ENCODE results near the gene LEP. TPM values are rescaled to one million over a fixed set of nuclear protein-coding genes. Genes with fewer than 3 reads are reported as not detected.
A peak's percentile ranks its signal among the peaks of the same experiment; 100 is the strongest.

Gene LEP
- total and polyA plus RNA-seq, 5 donors: 0.15 to 4.8 (median 0.76) TPM; not detected in 1

- no peak for ATAC-seq
- H3K9me3 ChIP-seq (ENCODE audit: control insufficient read depth, low read length): no peaks in the 10 kb centered on the region
- H3K27ac ChIP-seq (ENCODE audit: low read length): no peak overlapping the region
- no peaks in the 10 kb centered on the region for H3K4me1 ChIP-seq (ENCODE audit: control insufficient read depth, insufficient read depth, low read length)
- WGBS: 46% methylated on average over 8 of the region's 8 CpGs
- no peaks in the 10 kb centered on the region for H3K27me3 ChIP-seq (ENCODE audit: control insufficient read depth, insufficient read depth)
- intact Hi-C loops (cut with DNase I): no loop called here
- DNase-seq: no peak
- no peak overlapping the region for H3K4me3 ChIP-seq (ENCODE audit: low read length)
Measured at GRCh38 chr7:128203710-128204214, 37.3 kb upstream of the LEP start.

- intact Hi-C loops (cut with DNase I): no loop called here
- H3K4me3 ChIP-seq (ENCODE audit: low read length): no peak overlapping the region
- 69% methylated on average over 5 of the region's 5 CpGs for WGBS
- H3K9me3 ChIP-seq (ENCODE audit: control insufficient read depth, low read length): no peaks in the 10 kb centered on the region
- H3K27me3 ChIP-seq (ENCODE audit: control insufficient read depth, insufficient read depth): no peaks in the 10 kb centered on the region
- H3K27ac ChIP-seq (ENCODE audit: low read length): no peak overlapping the region
- no peak for ATAC-seq
- DNase-seq: no peak
- no peaks in the 10 kb centered on the region for H3K4me1 ChIP-seq (ENCODE audit: control insufficient read depth, insufficient read depth, low read length)
Measured at GRCh38 chr7:128204455-128204854, 36.6 kb upstream of the LEP start.

- no peak for DNase-seq
- no peaks in the 10 kb centered on the region for H3K27me3 ChIP-seq (ENCODE audit: control insufficient read depth, insufficient read depth)
- H3K27ac ChIP-seq (ENCODE audit: low read length): no peak overlapping the region
- ATAC-seq: no peak
- intact Hi-C loops (cut with DNase I): loop anchor here (5.0 kb wide), 2 partner anchors 68 to 493 kb away; no protein-coding TSS in a partner anchor
- no peaks in the 10 kb centered on the region for H3K4me1 ChIP-seq (ENCODE audit: control insufficient read depth, insufficient read depth, low read length)
- 91% methylated on average over 4 of the region's 4 CpGs for WGBS
- no peaks in the 10 kb centered on the region for H3K9me3 ChIP-seq (ENCODE audit: control insufficient read depth, low read length)
- H3K4me3 ChIP-seq (ENCODE audit: low read length): no peak overlapping the region
Measured at GRCh38 chr7:128205068-128205467, 36.0 kb upstream of the LEP start.

GRCh38 chr7:128206017-128206746 lies 34.9 kb upstream of the LEP start:
- H3K27ac ChIP-seq (ENCODE audit: low read length): no peak overlapping the region
- ATAC-seq (no peak), DNase-seq (no peak)
- no peak overlapping the region for H3K4me3 ChIP-seq (ENCODE audit: low read length)
- H3K9me3 ChIP-seq (ENCODE audit: control insufficient read depth, low read length): no peaks in the 10 kb centered on the region
- no peaks in the 10 kb centered on the region for H3K27me3 ChIP-seq (ENCODE audit: control insufficient read depth, insufficient read depth)
- intact Hi-C loops (cut with DNase I): loop anchor here (5.0 kb wide), 2 partner anchors 69 to 494 kb away; no protein-coding TSS in a partner anchor
- H3K4me1 ChIP-seq (ENCODE audit: control insufficient read depth, insufficient read depth, low read length): no peaks in the 10 kb centered on the region
- 80% methylated on average over 16 of the region's 16 CpGs for WGBS

GRCh38 chr7:128206747-128207500 lies 34.2 kb upstream of the LEP start:
- Histone ChIP-seq H3K4me1 (ENCODE audit: control insufficient read depth, insufficient read depth, low read length) (no peaks in the 10 kb centered on the region), H3K27me3 (ENCODE audit: control insufficient read depth, insufficient read depth) (no peaks in the 10 kb centered on the region), H3K4me3 (ENCODE audit: low read length) (no peak overlapping the region), H3K27ac (ENCODE audit: low read length) (no peak overlapping the region), H3K9me3 (ENCODE audit: control insufficient read depth, low read length) (no peaks in the 10 kb centered on the region)
- intact Hi-C loops (cut with DNase I): loop anchor here (5.0 kb wide), 2 partner anchors 70 to 495 kb away; no protein-coding TSS in a partner anchor
- no peak for DNase-seq
- WGBS: 54% methylated on average over 9 of the region's 9 CpGs
- no peak for ATAC-seq

GRCh38 chr7:128207609-128208008 lies 33.5 kb upstream of the LEP start:
- WGBS: 61% methylated on average over 4 of the region's 4 CpGs
- Histone ChIP-seq H3K27me3 (ENCODE audit: control insufficient read depth, insufficient read depth) (no peaks in the 10 kb centered on the region), H3K9me3 (ENCODE audit: control insufficient read depth, low read length) (no peaks in the 10 kb centered on the region), H3K4me1 (ENCODE audit: control insufficient read depth, insufficient read depth, low read length) (no peaks in the 10 kb centered on the region), H3K4me3 (ENCODE audit: low read length) (no peak overlapping the region), H3K27ac (ENCODE audit: low read length) (no peak overlapping the region)
- intact Hi-C loops (cut with DNase I): loop anchor here (2.0 to 5.0 kb wide), 4 partner anchors 70 to 501 kb away; no protein-coding TSS in a partner anchor
- no peak for DNase-seq
- no peak for ATAC-seq

- Histone ChIP-seq H3K27ac (ENCODE audit: low read length) (no peak overlapping the region), H3K27me3 (ENCODE audit: control insufficient read depth, insufficient read depth) (no peaks in the 10 kb centered on the region), H3K4me1 (ENCODE audit: control insufficient read depth, insufficient read depth, low read length) (no peaks in the 10 kb centered on the region), H3K9me3 (ENCODE audit: control insufficient read depth, low read length) (no peaks in the 10 kb centered on the region), H3K4me3 (ENCODE audit: low read length) (no peak overlapping the region)
- WGBS: 21% methylated on average over 28 of the region's 28 CpGs
- ATAC-seq (peak; percentile 79 to 86), DNase-seq (peak; percentile 54 to 79 (median 77))
- intact Hi-C loops (cut with DNase I): loop anchor here (2.0 to 5.0 kb wide), 5 partner anchors 72 to 503 kb away; no protein-coding TSS in a partner anchor
Measured at GRCh38 chr7:128209229-128210035, 31.6 kb upstream of the LEP start.

- Histone ChIP-seq H3K27me3 (ENCODE audit: control insufficient read depth, insufficient read depth) (no peaks in the 10 kb centered on the region), H3K4me1 (ENCODE audit: control insufficient read depth, insufficient read depth, low read length) (no peaks in the 10 kb centered on the region), H3K27ac (ENCODE audit: low read length) (no peak overlapping the region), H3K4me3 (ENCODE audit: low read length) (no peak overlapping the region), H3K9me3 (ENCODE audit: control insufficient read depth, low read length) (no peaks in the 10 kb centered on the region)
- 35% methylated on average over 3 of the region's 3 CpGs for WGBS
- intact Hi-C loops (cut with DNase I): loop anchor here in 2 of 4 donors (5.0 kb wide), 2 partner anchors 173 to 498 kb away; no protein-coding TSS in a partner anchor
- DNase-seq (no peak), ATAC-seq (no peak)
Measured at GRCh38 chr7:128210036-128210347, 31.1 kb upstream of the LEP start.

- Histone ChIP-seq H3K27ac (ENCODE audit: low read length) (no peak overlapping the region), H3K27me3 (ENCODE audit: control insufficient read depth, insufficient read depth) (no peaks in the 10 kb centered on the region), H3K9me3 (ENCODE audit: control insufficient read depth, low read length) (no peaks in the 10 kb centered on the region), H3K4me1 (ENCODE audit: control insufficient read depth, insufficient read depth, low read length) (no peaks in the 10 kb centered on the region), H3K4me3 (ENCODE audit: low read length) (no peak overlapping the region)
- DNase-seq: no peak
- intact Hi-C loops (cut with DNase I): loop anchor here in 2 of 4 donors (5.0 kb wide), 2 partner anchors 174 to 499 kb away; no protein-coding TSS in a partner anchor
- ATAC-seq: no peak
- 72% methylated on average over 19 of the region's 19 CpGs for WGBS
Measured at GRCh38 chr7:128210590-128211570, 30.2 kb upstream of the LEP start.

GRCh38 chr7:128211626-128212025 lies 29.5 kb upstream of the LEP start:
- Histone ChIP-seq H3K27ac (ENCODE audit: low read length) (no peak overlapping the region), H3K4me1 (ENCODE audit: control insufficient read depth, insufficient read depth, low read length) (no peaks in the 10 kb centered on the region), H3K27me3 (ENCODE audit: control insufficient read depth, insufficient read depth) (no peaks in the 10 kb centered on the region), H3K9me3 (ENCODE audit: control insufficient read depth, low read length) (no peaks in the 10 kb centered on the region), H3K4me3 (ENCODE audit: low read length) (no peak overlapping the region)
- DNase-seq (no peak), ATAC-seq (no peak)
- WGBS: 35% methylated on average over 4 of the region's 4 CpGs
- intact Hi-C loops (cut with DNase I): loop anchor here in 2 of 4 donors (5.0 kb wide), 2 partner anchors 174 to 499 kb away; no protein-coding TSS in a partner anchor

Data from right cardiac atrium (tissue), 5 donors.